A549 (cell line): Measurements from ENCODE around the gene RYR1.

Experiments used
- CHD2 ChIP-seq: fragments of 150-350 bp; IDR thresholded peaks from 2 replicates; pipeline ENCODE4 v1.6.1; 2014; ENCODE audit warnings: low read length; ENCODE audit not compliant: partially characterized antibody
- JUNB ChIP-seq: fragments of >200 bp; sonication (Bioruptor Twin); formaldehyde crosslinking; IDR thresholded peaks from 2 replicates; pipeline ENCODE4 v1.6.1; 2016
- KDM1A ChIP-seq: fragments of 200-600 bp; sonication (generic); IDR thresholded peaks from 2 replicates; pipeline ENCODE4 v1.6.1; 2016; ENCODE audit warnings: low read depth, mild to moderate bottlenecking
- RFX5 ChIP-seq: fragments of 450-650 bp; IDR thresholded peaks from 2 replicates; pipeline ENCODE4 v1.7.1; 2014; ENCODE audit warnings: antibody characterized with exemption, mild to moderate bottlenecking, moderate library complexity
- ZSCAN20 ChIP-seq: fragments of 250-450 bp; sonication (Bioruptor Pico); IDR thresholded peaks from 2 replicates; pipeline ENCODE4 v1.8.0; 2022; ENCODE audit warnings: mild to moderate bottlenecking, moderate library complexity
- TF ChIP-seq, protein P1 (sequence below): fragments of >200 bp; sonication (Bioruptor Twin); formaldehyde crosslinking; IDR thresholded peaks from 3 replicates; pipeline ENCODE4 v1.5.1; 2016
- TF ChIP-seq, protein P2 (sequence below): fragments of >200 bp; sonication (Bioruptor Twin); formaldehyde crosslinking; IDR thresholded peaks from 3 replicates; pipeline ENCODE4 v1.6.1; 2016

DNA sequence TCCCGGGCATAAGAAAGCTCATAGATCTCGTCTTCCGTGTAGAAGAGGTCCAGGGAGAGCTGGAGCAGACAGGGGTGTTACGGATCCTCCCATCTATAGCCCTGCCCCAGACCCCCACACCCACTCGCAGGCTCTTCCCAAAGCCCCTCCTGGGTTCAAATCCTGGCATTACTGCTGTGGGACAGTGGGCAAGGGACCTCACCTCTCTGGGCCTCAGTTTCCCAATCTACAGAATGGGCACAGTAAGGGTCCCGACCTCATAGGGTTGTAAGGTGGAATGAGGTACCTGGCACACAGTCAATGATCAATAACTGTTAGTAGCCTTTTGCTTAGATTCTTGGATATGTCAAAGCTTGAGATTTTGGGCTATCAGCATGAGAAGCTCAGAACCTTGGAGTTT is 20.1 kb upstream of the RYR1 start:
- TF ChIP-seq CHD2 (no peak), JUNB (no peak), KDM1A (no peak), RFX5 (no peak), ZSCAN20 (CRISPR knock-in tag) (no peak)
- TF ChIP-seq, protein P1, sequence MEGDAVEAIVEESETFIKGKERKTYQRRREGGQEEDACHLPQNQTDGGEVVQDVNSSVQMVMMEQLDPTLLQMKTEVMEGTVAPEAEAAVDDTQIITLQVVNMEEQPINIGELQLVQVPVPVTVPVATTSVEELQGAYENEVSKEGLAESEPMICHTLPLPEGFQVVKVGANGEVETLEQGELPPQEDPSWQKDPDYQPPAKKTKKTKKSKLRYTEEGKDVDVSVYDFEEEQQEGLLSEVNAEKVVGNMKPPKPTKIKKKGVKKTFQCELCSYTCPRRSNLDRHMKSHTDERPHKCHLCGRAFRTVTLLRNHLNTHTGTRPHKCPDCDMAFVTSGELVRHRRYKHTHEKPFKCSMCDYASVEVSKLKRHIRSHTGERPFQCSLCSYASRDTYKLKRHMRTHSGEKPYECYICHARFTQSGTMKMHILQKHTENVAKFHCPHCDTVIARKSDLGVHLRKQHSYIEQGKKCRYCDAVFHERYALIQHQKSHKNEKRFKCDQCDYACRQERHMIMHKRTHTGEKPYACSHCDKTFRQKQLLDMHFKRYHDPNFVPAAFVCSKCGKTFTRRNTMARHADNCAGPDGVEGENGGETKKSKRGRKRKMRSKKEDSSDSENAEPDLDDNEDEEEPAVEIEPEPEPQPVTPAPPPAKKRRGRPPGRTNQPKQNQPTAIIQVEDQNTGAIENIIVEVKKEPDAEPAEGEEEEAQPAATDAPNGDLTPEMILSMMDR: no peak
- TF ChIP-seq, protein P2, sequence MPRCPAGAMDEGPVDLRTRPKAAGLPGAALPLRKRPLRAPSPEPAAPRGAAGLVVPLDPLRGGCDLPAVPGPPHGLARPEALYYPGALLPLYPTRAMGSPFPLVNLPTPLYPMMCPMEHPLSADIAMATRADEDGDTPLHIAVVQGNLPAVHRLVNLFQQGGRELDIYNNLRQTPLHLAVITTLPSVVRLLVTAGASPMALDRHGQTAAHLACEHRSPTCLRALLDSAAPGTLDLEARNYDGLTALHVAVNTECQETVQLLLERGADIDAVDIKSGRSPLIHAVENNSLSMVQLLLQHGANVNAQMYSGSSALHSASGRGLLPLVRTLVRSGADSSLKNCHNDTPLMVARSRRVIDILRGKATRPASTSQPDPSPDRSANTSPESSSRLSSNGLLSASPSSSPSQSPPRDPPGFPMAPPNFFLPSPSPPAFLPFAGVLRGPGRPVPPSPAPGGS: no peak
